ENCODE data around the gene TMEM108.

Gene TMEM108

DNA sequence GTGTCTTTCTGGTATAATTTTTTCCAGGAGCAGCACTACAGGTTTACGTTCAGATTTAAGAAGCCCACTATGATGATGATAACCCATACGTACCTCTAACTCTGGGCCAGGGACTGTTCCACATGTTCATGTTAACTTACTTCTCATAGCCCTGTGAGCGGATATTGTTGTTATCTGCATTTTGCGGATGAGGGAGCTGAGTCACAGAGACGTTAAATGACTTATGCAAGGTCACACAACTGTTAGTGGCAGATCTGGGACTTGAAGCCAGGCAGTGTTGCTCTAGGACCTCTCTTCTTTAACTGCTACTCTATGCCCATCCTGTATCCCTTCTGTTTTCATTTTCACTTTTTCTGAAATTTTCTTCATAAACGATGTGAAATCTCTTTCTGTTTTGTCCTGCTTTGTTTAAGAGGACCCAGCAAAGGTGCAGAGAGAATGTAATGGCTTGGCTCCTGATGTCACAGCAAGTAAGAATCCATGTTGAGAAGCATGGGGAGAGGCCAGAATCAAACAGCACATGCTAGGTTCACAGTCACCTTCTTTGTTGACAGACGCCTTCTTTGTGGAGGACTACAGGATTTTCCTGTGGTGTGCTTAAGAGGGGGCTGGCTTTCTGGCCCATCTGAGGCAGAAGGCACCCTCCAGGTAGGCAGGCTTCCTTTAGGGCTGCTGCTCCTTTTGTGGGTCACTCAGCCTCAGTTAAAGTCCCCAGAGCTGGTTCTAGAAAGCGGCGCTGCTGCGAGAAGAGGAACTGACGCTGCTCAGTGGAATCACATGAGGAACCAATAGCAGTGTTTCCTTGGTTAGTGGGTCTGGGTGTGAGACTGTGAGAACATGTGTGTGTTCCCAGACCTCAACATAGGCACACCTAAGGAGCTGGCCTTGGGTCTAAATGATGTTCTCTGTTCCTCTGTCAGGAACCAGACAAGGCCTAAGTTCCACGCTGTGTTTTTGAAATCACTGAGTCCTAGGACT, 121.6 kb downstream of the TMEM108 start:
- no peak for DNase-seq (ENCODE audit: low read depth in 4 of 4, low spot score in 1 of 4)

GRCh38 chr3:133161656-133162055, 123.5 kb downstream of the TMEM108 start:
- DNase-seq (ENCODE audit: low read depth in 4 of 4, low spot score in 1 of 4), result no peak

GRCh38 chr3:133162265-133162664, 124.1 kb downstream of the TMEM108 start:
- DNase-seq (ENCODE audit: low read depth in 4 of 4, low spot score in 1 of 4), result no peak

DNA sequence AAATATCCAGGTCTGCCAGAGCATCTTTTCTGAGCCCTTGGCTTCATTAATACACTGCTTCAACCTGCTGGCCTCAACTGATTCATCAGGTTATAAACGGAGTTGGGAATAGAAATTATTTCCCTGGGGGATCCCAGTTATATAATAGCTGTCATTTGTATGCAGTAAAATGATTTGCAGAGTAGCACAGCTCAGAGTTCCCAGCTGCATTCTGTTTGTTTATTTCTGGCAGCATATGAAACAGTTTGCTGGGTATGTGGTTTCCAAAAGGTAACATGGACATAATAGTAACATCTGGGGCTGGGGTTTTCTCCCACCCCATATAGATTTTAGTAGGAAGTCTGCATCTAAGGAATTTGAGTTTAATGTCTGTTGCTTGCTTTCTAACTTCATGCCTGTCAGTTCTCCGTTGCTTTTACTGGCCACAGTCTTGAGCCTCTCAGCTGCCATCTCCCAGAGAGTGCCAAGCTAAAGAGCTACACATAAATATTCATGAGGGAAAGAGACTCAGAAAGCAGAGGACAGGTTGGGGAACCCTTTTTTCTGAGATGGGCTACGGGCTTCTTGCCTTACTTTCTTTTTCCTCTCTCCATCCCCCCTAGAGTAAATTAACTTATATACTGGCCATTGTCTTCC, 124.6 kb downstream of the TMEM108 start:
- no peak for DNase-seq (ENCODE audit: low read depth in 4 of 4, low spot score in 1 of 4)

GRCh38 chr3:133167340-133168024, 129.3 kb downstream of the TMEM108 start:
- no peak for DNase-seq (ENCODE audit: low read depth in 4 of 4, low spot score in 1 of 4)

- no peak for DNase-seq (ENCODE audit: low read depth in 4 of 4, low spot score in 1 of 4)
Measured at GRCh38 chr3:133168025-133168401, 129.8 kb downstream of the TMEM108 start.

- DNase-seq (ENCODE audit: low read depth in 4 of 4, low spot score in 1 of 4), result no peak
Measured at GRCh38 chr3:133169331-133170068, 131.3 kb downstream of the TMEM108 start.

DNA sequence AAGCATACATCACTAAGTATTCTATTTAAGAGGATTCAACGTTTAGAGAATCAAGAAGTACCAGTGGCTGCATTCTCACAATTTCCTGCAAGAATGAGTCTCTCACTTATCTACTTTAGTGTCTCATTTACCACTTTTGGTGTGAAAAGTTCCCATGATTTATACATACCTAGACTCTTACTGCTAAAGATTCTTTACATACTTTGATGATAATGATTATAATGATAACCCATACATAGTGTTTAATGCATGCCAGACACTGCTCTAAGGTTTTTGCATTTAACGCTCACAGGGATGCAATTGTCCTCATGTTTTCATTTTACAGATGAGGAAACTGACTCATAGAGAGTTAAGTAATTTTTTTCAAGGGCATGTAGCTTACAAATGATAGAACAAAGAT, 133.6 kb downstream of the TMEM108 start:
- no peak for DNase-seq (ENCODE audit: low read depth in 4 of 4, low spot score in 1 of 4)

DNA sequence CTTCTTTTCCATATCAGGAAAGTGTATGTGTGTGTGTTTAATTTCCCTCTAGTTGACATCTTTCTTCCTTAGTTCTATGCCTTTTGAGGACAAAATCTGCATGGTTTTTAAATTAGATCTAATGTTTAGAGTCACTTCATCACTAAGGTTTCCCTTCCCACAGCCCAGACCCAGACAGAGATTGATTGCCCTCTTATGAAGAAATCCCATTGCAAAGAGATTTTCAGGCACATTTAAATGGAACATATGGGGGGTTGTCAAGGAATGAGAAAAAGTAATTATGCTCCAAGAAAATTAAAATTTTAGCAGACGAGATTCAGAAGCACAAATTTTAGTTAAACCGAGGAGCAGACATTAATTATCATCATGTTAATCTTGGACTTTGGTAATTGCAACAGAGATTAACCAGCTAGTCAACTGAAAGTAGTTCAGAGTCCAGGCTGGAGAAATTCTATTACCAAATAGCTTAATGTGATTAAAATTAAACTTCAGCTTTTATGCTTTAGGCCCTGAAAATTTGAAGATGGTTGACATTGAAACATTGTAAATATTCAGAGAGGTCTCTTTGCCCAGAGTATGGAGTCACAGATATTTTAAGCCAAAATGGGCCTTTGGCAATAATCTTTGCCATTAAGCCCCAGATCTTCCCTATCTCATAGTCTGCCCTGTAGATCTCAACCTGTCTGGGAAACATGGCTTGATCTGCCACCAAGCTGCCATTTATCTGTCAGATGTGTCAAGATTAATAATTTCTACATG, 143.4 kb downstream of the TMEM108 start:
- no peak for DNase-seq (ENCODE audit: low read depth in 4 of 4, low spot score in 1 of 4)

DNA sequence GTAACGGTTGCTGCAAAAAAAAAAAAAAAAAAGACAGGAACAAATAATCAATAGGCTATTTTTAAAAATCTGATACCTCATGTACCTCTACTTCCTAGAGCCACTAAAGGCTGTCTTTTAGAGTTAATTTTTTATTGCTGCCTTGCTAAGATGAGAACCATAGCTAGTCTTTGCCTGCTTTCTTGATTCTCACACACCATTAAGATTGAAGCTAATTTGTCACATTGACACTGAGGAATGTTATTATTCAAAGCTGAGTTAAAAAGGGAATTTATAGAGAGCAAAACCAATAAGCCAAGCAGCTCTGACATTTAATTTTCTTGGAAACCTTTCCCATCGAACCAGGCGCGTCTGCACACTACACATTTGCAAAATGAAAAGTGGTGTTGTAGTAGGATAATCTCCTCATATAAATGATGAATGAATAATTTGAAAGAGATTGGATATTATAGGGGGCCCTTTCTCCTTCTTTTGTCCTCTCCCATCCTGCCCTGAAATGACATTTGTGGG, 149.7 kb downstream of the TMEM108 start:
- no peak for DNase-seq (ENCODE audit: low read depth in 4 of 4, low spot score in 1 of 4)

- no peak for DNase-seq (ENCODE audit: low read depth in 4 of 4, low spot score in 1 of 4)
Measured at GRCh38 chr3:133188996-133189395, 150.8 kb downstream of the TMEM108 start.

DNA sequence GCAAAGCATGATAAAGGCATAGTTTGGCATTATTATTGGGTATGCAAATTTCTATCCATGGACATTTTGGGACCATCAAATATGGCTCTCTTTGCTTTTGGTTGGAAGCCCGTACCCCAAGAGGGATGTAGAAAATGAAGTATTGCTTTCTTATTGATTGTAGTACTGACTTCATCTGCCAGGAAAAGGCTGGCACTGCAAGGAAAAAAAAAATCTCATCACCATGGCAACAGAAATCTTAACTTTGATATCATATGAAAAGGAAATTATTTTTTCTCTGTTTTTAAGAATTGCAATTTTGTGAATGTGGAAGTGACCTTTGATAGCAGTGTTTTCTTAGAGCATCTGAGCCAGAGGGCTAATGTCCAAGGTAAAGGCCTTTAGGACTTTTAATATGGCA, 151.7 kb downstream of the TMEM108 start:
- DNase-seq (ENCODE audit: low read depth in 4 of 4, low spot score in 1 of 4), result no peak

DNA sequence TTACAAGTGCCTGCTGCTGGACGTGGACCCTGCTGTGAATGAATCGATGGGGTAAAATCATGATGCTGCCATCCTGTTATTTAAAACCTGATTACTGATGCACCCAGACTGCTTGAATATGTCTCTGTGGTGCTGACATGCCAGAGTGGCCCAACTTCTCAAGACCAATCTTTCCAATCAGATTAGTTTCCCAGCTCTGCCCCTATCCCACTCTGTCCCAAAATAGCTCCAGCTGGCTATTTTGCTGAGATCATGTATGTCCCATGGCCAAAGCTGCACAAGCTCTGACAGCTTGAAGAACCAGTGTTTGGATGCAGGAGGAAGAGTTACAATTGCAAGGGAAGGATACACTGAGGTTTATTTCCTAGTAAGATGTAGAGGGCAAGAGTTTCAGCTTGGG, 153.6 kb downstream of the TMEM108 start:
- no peak for DNase-seq (ENCODE audit: low read depth in 4 of 4, low spot score in 1 of 4)

GRCh38 chr3:133192363-133192945, 154.3 kb downstream of the TMEM108 start:
- no peak for DNase-seq (ENCODE audit: low read depth in 4 of 4, low spot score in 1 of 4)

GRCh38 chr3:133192967-133193366, 154.8 kb downstream of the TMEM108 start:
- no peak for DNase-seq (ENCODE audit: low read depth in 4 of 4, low spot score in 1 of 4)

GRCh38 chr3:133196527-133196926, 158.3 kb downstream of the TMEM108 start:
- no peak for DNase-seq (ENCODE audit: low read depth in 4 of 4, low spot score in 1 of 4)

DNA sequence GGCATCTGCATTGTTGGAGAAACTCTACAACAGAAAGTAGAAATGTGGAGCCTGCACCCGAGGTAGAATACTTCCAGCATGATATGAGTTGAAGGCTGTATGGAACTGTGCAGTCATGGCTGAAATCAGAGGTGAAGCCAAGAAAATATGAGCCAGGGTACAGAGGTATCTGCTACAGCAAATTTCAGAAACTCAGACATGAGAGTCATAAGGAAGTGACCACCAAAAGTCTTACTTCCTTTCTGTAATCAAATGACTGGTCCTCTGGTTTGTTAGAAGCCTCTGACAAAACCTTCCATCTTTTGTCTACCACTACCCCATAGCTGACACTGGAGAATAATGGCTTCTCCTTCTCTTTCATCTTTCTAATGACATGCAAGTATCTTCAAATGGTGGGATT, 159.4 kb downstream of the TMEM108 start:
- DNase-seq (ENCODE audit: low read depth in 4 of 4, low spot score in 1 of 4), result no peak

- DNase-seq (ENCODE audit: low read depth in 4 of 4, low spot score in 1 of 4), result no peak
Measured at GRCh38 chr3:133206921-133207320, 168.7 kb downstream of the TMEM108 start.

DNA sequence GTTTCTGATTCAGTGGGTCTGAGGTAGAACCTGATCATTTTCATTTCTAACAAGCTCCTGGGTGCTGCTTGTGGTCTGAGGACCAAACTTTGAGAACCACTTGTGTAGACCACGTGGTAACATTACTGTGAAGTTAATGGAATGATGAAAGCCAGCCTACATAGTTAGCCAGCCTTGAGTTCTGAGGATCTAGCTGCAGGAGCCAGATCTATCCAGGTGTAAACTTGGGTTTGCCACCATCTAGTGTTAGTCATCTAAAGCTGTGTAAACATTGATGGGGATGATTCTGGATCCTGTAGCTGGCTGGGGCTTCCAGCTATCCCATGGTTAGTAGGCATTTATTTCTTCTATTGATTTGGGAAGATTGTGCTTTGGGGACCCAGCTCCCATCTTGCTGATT, 170.0 kb downstream of the TMEM108 start:
- no peak for DNase-seq (ENCODE audit: low read depth in 4 of 4, low spot score in 1 of 4)

Data from stimulated activated CD4-positive, alpha-beta T cell treated with anti-CD3 and anti-CD28 coated beads, Interleukin-1b, Interleukin-23, amount 100 ng/mL, for 24 hours (primary cell).